K562 (cell line): Measurements from ENCODE around the gene CLDN34. TPM values are rescaled to one million over a fixed set of nuclear protein-coding genes. Genes with fewer than 3 reads are reported as not detected.

Source experiments
- ATAC-seq: fragments of 200-7000 bp; cut with Tn5 transposase; 3 replicates; pipeline ENCODE4 v1.9.1; 2020; ENCODE audit warnings: moderate library complexity
- BruUV-seq: library from RNA; stranded (reverse); fragments of 400-500 nt; replicated peaks from 2 replicates; lab custom pipeline; 2021; lab: Mats Ljungman, UMichigan
- CTCF ChIA-PET: fragments of 300-600 bp; formaldehyde crosslinking; extraction: SDS; loops from one replicate; lab custom pipeline; 2021; ENCODE audit warnings: low intra/inter-chr PET ratio; lab: Yijun Ruan, JAX
- POLR2A ChIA-PET: fragments of 300-600, 350-650 bp; sonication (Branson Sonifier 250); formaldehyde crosslinking; extraction: SDS; loops from one replicate; lab custom pipeline; 2021; ENCODE audit warnings: antibody characterized with exemption, inconsistent platforms; lab: Yijun Ruan, JAX
- DNase-seq, 4 experiments: peaks; one replicate each; pipeline versions ENCODE4 v3.0.0 to v3.0.0-alpha.2; 2011 to 2018; ENCODE audit warnings: low spot score in 3 of 4, mixed read lengths in 3 of 4; ENCODE audit errors: extremely low read depth in 1 of 4
- FAIRE-seq: peaks from 2 replicates; lab custom pipeline; 2011; peaks lifted over from hg19 to GRCh38; lab: Jason Lieb, UNC
- H2AFZ ChIP-seq: 2 replicates; pipeline ENCODE4 v1.6.0; 2011; ENCODE audit warnings: low read depth, low read length, control low read depth, inconsistent platforms
- H3K27ac ChIP-seq: fragments of 200-600 bp; 3 replicates; pipeline ENCODE4 v1.8.0; 2011; ENCODE audit warnings: low read depth, mild to moderate bottlenecking, control low read depth, inconsistent platforms, low read length, moderate library complexity, mixed read lengths; ENCODE audit errors: extremely low read depth
- H3K27me3 ChIP-seq, 2 experiments: fragments of 300-600 bp in 1 of 2; 2 replicates in 1 of 2; 3 replicates in 1 of 2; pipeline versions ENCODE4 v1.6.0 to v1.8.0; 2011; ENCODE audit warnings: inconsistent platforms in 2 of 2, low read length in 2 of 2, mild to moderate bottlenecking in 1 of 2, mixed read lengths in 1 of 2, moderate library complexity in 1 of 2; ENCODE audit not compliant: control insufficient read depth in 2 of 2, insufficient read depth in 2 of 2
- H3K36me3 ChIP-seq: fragments of 300-600 bp; 3 replicates; pipeline ENCODE4 v1.8.0; 2011; ENCODE audit warnings: mild to moderate bottlenecking, low read length, inconsistent platforms; ENCODE audit not compliant: control insufficient read depth, insufficient read depth
- H3K4me1 ChIP-seq, 2 experiments: fragments of 200-600 bp in 1 of 2; replicated peaks in 1 of 2; 2 replicates in 1 of 2; 3 replicates in 1 of 2; pipeline versions ENCODE4 v1.5.1 to v1.8.0; 2011; ENCODE audit warnings: inconsistent platforms in 2 of 2, low read length in 2 of 2, mild to moderate bottlenecking in 1 of 2, mixed read lengths in 1 of 2, moderate library complexity in 1 of 2; ENCODE audit not compliant: control insufficient read depth in 2 of 2, insufficient read depth in 2 of 2
- H3K4me2 ChIP-seq: 2 replicates; pipeline ENCODE4 v1.6.1; 2011; ENCODE audit warnings: low read length, control low read depth, inconsistent platforms, mixed read lengths; ENCODE audit not compliant: insufficient read depth
- H3K4me3 ChIP-seq: fragments of 200-600 bp; sonication (generic), shearing (Covaris generic); 2 replicates; pipeline ENCODE4 v1.5.1; 2016; ENCODE audit warnings: control low read depth, inconsistent platforms
- H3K79me2 ChIP-seq: fragments of 200-600 bp; 3 replicates; pipeline ENCODE4 v1.8.0; 2011; ENCODE audit warnings: low read length, inconsistent platforms; ENCODE audit not compliant: control insufficient read depth, insufficient read depth
- H3K9ac ChIP-seq, 2 experiments: 2 replicates each; pipeline versions ENCODE4 v1.6.0 to v1.6.1; 2011; ENCODE audit warnings: low read depth in 2 of 2, low read length in 2 of 2, control low read depth in 1 of 2, inconsistent platforms in 1 of 2, mild to moderate bottlenecking in 1 of 2, mixed read lengths in 1 of 2; ENCODE audit not compliant: insufficient read depth in 1 of 2
- H3K9me1 ChIP-seq: one replicate; pipeline ENCODE4 v1.6.0; 2011; ENCODE audit warnings: inconsistent platforms, mild to moderate bottlenecking, low read length, moderate library complexity; ENCODE audit not compliant: control insufficient read depth, insufficient read depth
- H3K9me3 ChIP-seq: replicated peaks from 2 replicates; pipeline ENCODE4 v1.5.1; 2011; ENCODE audit warnings: low read depth, low read length, inconsistent platforms; ENCODE audit not compliant: control insufficient read depth, insufficient read depth
- H4K20me1 ChIP-seq: replicated peaks from 2 replicates; pipeline ENCODE4 v1.6.1; 2011; ENCODE audit warnings: low read length, inconsistent platforms, mixed read lengths; ENCODE audit not compliant: control insufficient read depth, insufficient read depth
- ARNT ChIP-seq, 2 experiments: fragments of 450-650 bp; IDR thresholded peaks; 2 replicates each; pipeline ENCODE4 v1.6.1; 2016; ENCODE audit warnings: mild to moderate bottlenecking in 1 of 2
- BDP1 ChIP-seq: IDR thresholded peaks from 3 replicates; pipeline ENCODE4 v1.6.1; 2011; ENCODE audit not compliant: insufficient read length, insufficient read depth
- BRD4 ChIP-seq: fragments of 200-600 bp; sonication (generic); IDR thresholded peaks from 2 replicates; pipeline ENCODE4 v1.6.1; 2017; ENCODE audit warnings: inconsistent platforms
- DACH1 ChIP-seq: fragments of 450-650 bp; IDR thresholded peaks from 2 replicates; pipeline ENCODE4 v1.6.1; 2018; ENCODE audit not compliant: partially characterized antibody
- FOXK1 ChIP-seq: sonication (generic); formaldehyde crosslinking; IDR thresholded peaks from 2 replicates; pipeline ENCODE4 v1.8.0; 2022; ENCODE audit warnings: missing genetic modification reagents, mild to moderate bottlenecking, borderline replicate concordance
- IFI16 ChIP-seq: fragments of 250-450 bp; sonication (Bioruptor Pico); IDR thresholded peaks from 2 replicates; pipeline ENCODE4 v2.1.2; 2022; ENCODE audit warnings: mild to moderate bottlenecking, inconsistent platforms
- LARP7 ChIP-seq: fragments of 450-650 bp; IDR thresholded peaks from 2 replicates; pipeline ENCODE4 v1.6.1; 2016
- MAFG ChIP-seq: fragments of 450-650 bp; conservative IDR thresholded peaks from 2 replicates; pipeline ENCODE4 v1.6.1; 2016; ENCODE audit warnings: missing genetic modification characterization, missing compliant biosample characterization
- NFYB ChIP-seq: IDR thresholded peaks from 2 replicates; pipeline ENCODE4 v1.6.1; 2011; ENCODE audit warnings: mild to moderate bottlenecking, moderate library complexity; ENCODE audit not compliant: insufficient read length; ENCODE audit errors: extremely low read depth
- PHF8 ChIP-seq: fragments of 200-600 bp; sonication (generic); IDR thresholded peaks from 2 replicates; pipeline ENCODE4 v1.6.1; 2012; ENCODE audit warnings: mixed run types, mild to moderate bottlenecking, inconsistent platforms, low read length, moderate library complexity, borderline replicate concordance
- POLR3A ChIP-seq: IDR thresholded peaks from 2 replicates; pipeline ENCODE4 v1.6.1; 2011; ENCODE audit warnings: borderline replicate concordance, mild to moderate bottlenecking, moderate library complexity; ENCODE audit not compliant: insufficient read length, insufficient read depth; ENCODE audit errors: extremely low read depth
- RCOR1 ChIP-seq, 2 experiments: IDR thresholded peaks; 2 replicates each; pipeline ENCODE4 v1.6.1; 2012; ENCODE audit warnings: low read depth in 2 of 2, low read length in 2 of 2, borderline replicate concordance in 1 of 2, improper control_type of control experiment in 1 of 2
- SIRT6 ChIP-seq: IDR thresholded peaks from one replicate; pipeline ENCODE4 v1.6.1; 2012; ENCODE audit warnings: low read depth, mild to moderate bottlenecking, control low read depth, inconsistent platforms, low read length, moderate library complexity
- SNIP1 ChIP-seq: fragments of 450-650 bp; IDR thresholded peaks from 2 replicates; pipeline ENCODE4 v1.7.1; 2017; ENCODE audit warnings: low read depth, mild to moderate bottlenecking
- U2AF1 ChIP-seq: fragments of 200-400 bp; formaldehyde crosslinking; optimal IDR thresholded peaks from 2 replicates; pipeline ENCODE3; 2017; ENCODE audit warnings: mild to moderate bottlenecking, low read depth, low read length, moderate library complexity
- YBX1 ChIP-seq: fragments of 450-650 bp; IDR thresholded peaks from 2 replicates; pipeline ENCODE4 v1.7.1; 2016; ENCODE audit warnings: mild to moderate bottlenecking
- ZNF584 ChIP-seq: fragments of 200-800 bp; sonication (Bioruptor generic); IDR thresholded peaks from 2 replicates; pipeline ENCODE4 v1.6.1; 2016; ENCODE audit warnings: low read depth, mild to moderate bottlenecking, missing genetic modification characterization, missing compliant biosample characterization
- WGBS: fragments of 100-300 bp; shearing (Covaris generic); methylation state at CpG from one replicate; pipeline ENCODE4 v1.1.6; 2016; ENCODE audit warnings: low coverage, mixed read lengths; ENCODE audit not compliant: insufficient coverage; ENCODE audit errors: missing lambda C conversion rate; 5-methylcytosine and 5-hydroxymethylcytosine counted together
- in situ Hi-C: fragments of 300-500 bp; cut with MboI; formaldehyde crosslinking; loops from 4 replicates; pipeline ENCODE4 v1.15.0; 2018; ENCODE audit warnings: inconsistent platforms, mixed read lengths
- intact Hi-C: fragments of 100-400 bp; cut with micrococcal nuclease; formaldehyde crosslinking; loops from 2 replicates; pipeline ENCODE4 v1.14.2; 2022
- polyA plus RNA-seq, 8 experiments: library from polyadenylated mRNA; depleted of rRNA in 4 of 8; stranded (reverse) in 5 of 8; unstranded in 3 of 8; fragments of >200 nt; fragmentation: Nextera tagmentation in 2 of 8; fragmentation: Illumina TruSeq in 1 of 8; extraction: Ambion mirVana in 2 of 8; extraction: Trizol in 1 of 8; gene quantifications; 2 replicates each; pipeline versions ENCODE4 v1.2.1 to v1.2.3, GENCODE V29; 2011 to 2014; ENCODE audit warnings: inconsistent platforms in 1 of 8, missing spikeins in 1 of 8
- total RNA-seq, 7 experiments: library from RNA; depleted of rRNA in 6 of 7; stranded (reverse); fragments of >200 nt in 6 of 7; fragmentation: Illumina TruSeq in 2 of 7; extraction: Trizol in 2 of 7; gene quantifications; 2 replicates each; pipeline versions ENCODE4 v1.2.1 to v1.2.3, GENCODE V29; 2011 to 2021; ENCODE audit warnings: low replicate concordance in 1 of 7
- TF ChIP-seq, protein P1 (sequence below): sonication (generic); IDR thresholded peaks from 2 replicates; pipeline ENCODE4 v1.6.1; 2016
- TF ChIP-seq, protein P2 (sequence below): fragments of 250-450 bp; sonication (Bioruptor Pico); IDR thresholded peaks from 2 replicates; pipeline ENCODE4 v1.8.0; 2021; ENCODE audit warnings: borderline replicate concordance, mild to moderate bottlenecking, moderate library complexity; ENCODE audit not compliant: poor library complexity, severe bottlenecking

The CLDN34 gene
- total and polyA plus RNA-seq, 9 of the 15 experiments (the other 6 are each of a cell fraction or from before 2014, with no cell fraction given): not detected

DNA sequence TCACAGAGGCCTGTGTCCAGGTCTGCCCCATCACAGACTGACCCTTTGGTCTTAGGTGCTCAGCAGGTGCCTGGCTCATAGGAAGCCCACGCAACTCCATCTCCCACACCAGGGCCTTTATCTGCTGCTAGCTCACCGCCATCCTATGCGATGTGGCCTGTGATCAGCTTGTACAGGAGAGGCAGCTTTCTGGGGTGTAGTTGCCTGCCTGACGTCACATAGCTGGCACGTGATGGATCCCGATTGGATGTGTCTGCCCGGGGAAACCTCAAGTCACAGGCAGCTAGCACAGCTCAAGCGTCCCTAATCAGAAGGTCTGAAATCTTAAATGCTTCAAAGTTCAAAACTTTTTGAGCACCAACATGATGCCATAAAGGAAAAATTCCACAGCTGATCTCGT, 41.2 kb upstream of the CLDN34 start (continued):
- TF ChIP-seq U2AF1: no peak
- TF ChIP-seq LARP7: no peak
- no peak for TF ChIP-seq PHF8
- no peak for TF ChIP-seq MAFG
- no peak for TF ChIP-seq ARNT (IDR thresholded peaks at IDR 0.05)
- no peak for TF ChIP-seq DACH1
- TF ChIP-seq YBX1: no peak
- no peak for TF ChIP-seq SNIP1

DNA sequence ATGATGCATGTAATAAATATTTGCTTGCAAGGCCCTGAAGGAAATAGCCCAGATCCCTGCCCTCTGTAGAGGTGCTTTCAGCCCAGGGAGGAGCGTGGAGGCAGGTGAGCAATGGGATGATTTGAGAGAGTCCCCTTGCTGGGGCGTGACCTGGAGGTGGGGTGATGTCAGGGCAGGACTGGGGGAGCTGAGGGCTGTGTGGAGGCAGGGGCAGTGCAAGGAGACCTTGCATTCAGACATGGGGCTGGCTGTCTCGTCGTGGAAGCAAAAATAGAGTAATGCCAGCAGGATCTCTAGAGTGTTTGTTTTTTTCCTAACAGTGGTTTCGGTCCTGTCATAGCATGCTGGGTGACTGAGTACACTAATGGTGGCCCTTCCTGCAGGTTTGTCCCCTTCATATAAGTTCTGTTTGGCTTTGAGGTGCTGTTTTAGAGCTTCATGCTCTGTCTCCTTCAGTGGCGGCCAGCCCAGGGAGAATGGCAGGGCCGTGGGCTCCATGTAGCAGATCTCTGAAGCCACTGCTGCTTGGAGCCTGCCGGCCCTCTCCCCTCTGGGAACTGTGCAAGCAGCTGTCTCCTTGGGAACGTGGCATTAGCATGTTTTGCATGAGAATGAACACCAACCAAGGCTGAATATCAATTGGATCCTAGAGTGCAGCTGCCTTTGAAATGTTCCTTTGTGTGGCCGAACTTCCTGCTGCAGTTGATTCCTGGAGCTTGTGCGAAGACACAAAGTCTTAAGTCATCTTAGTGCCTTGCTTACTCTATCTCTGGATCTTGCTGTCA, 39.3 kb upstream of the CLDN34 start:
- no TSS peak for BruUV-seq
- H3K4me1 ChIP-seq: no peaks in the 10 kb centered on the region
- no peak overlapping the region for H2AFZ ChIP-seq
- no peak overlapping the region for H3K4me3 ChIP-seq
- ATAC-seq: no peak
- WGBS: 0% methylated on average over 9 of the region's 11 CpGs
- no peak for DNase-seq
- no peaks in the 10 kb centered on the region for H3K36me3 ChIP-seq
- H3K4me2 ChIP-seq: no peak overlapping the region
- H3K79me2 ChIP-seq: no peaks in the 10 kb centered on the region
- in situ Hi-C loops (no loop called here), intact Hi-C loops (no loop called here)
- H3K27me3 ChIP-seq: peaks cover 0 to 14% of the 10 kb centered on the region in 2 experiments; a peak in 2 of 5 replicates
- CTCF ChIA-PET: no interaction called here
- H3K27ac ChIP-seq: no peak overlapping the region
- TF ChIP-seq ZNF584 (CRISPR knock-in tag) (no peak), RCOR1 (IDR thresholded peaks at IDR 0.05; ENCODE audit: borderline replicate concordance in 1 of 2, low read depth in 2 of 2, low read length in 2 of 2) (no peak), NFYB (no peak), FOXK1 (CRISPR knock-in tag) (no peak), BRD4 (no peak), BDP1 (no peak), SIRT6 (no peak), POLR3A (no peak), IFI16 (CRISPR knock-in tag) (no peak)
- TF ChIP-seq, protein P1, sequence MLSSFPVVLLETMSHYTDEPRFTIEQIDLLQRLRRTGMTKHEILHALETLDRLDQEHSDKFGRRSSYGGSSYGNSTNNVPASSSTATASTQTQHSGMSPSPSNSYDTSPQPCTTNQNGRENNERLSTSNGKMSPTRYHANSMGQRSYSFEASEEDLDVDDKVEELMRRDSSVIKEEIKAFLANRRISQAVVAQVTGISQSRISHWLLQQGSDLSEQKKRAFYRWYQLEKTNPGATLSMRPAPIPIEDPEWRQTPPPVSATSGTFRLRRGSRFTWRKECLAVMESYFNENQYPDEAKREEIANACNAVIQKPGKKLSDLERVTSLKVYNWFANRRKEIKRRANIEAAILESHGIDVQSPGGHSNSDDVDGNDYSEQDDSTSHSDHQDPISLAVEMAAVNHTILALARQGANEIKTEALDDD: no peak
- TF ChIP-seq, protein P2, sequence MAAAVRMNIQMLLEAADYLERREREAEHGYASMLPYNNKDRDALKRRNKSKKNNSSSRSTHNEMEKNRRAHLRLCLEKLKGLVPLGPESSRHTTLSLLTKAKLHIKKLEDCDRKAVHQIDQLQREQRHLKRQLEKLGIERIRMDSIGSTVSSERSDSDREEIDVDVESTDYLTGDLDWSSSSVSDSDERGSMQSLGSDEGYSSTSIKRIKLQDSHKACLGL (CRISPR knock-in tag): no peak
- no peak for FAIRE-seq
- no peaks in the 10 kb centered on the region for H3K9me1 ChIP-seq
- H4K20me1 ChIP-seq: no peaks in the 10 kb centered on the region
- H3K9me3 ChIP-seq: no peaks in the 10 kb centered on the region
- H3K9ac ChIP-seq: no peak overlapping the region
- POLR2A ChIA-PET: no interaction called here
